Panc1 (cell line): ENCODE data around the gene TEX22. TPM values are rescaled to one million over a fixed set of nuclear protein-coding genes. Genes with fewer than 3 reads are reported as not detected.

Experiments used
- ATAC-seq: fragments of 200-7000 bp; cut with Tn5 transposase; 2 replicates; pipeline ENCODE4 v1.9.1; 2020; ENCODE audit warnings: mild to moderate bottlenecking, moderate library complexity
- BruUV-seq: library from RNA; stranded (reverse); fragments of 400-500 nt; replicated peaks from 2 replicates; lab custom pipeline; 2021; lab: Mats Ljungman, UMichigan
- CTCF ChIA-PET: fragments of 300-600 bp; sonication (Branson Sonifier 250); formaldehyde crosslinking; loops from one replicate; lab custom pipeline; 2022; ENCODE audit warnings: antibody characterized with exemption; lab: Charles Lee
- POLR2A ChIA-PET: fragments of 300-600 bp; sonication (Branson Sonifier 250); formaldehyde crosslinking; loops from one replicate; lab custom pipeline; 2022; ENCODE audit warnings: antibody characterized with exemption; lab: Charles Lee
- DNase-seq: peaks from one replicate; pipeline ENCODE4 v3.0.0-alpha.2; 2010; ENCODE audit warnings: low read depth, low spot score
- H3K27ac ChIP-seq: 2 replicates; pipeline ENCODE4 v1.5.1; 2011; ENCODE audit warnings: mild to moderate bottlenecking, low read length, inconsistent platforms
- H3K27me3 ChIP-seq: fragments of 200-500 bp; sonication (Bioruptor generic); 2 replicates; pipeline ENCODE4 v1.6.0; 2014; ENCODE audit warnings: low read length, inconsistent platforms; ENCODE audit not compliant: control insufficient read depth, insufficient read depth
- H3K36me3 ChIP-seq: fragments of 200-500 bp; sonication (Bioruptor generic); 2 replicates; pipeline ENCODE4 v1.5.1; 2014; ENCODE audit warnings: inconsistent platforms, mild to moderate bottlenecking, low read length, moderate library complexity; ENCODE audit not compliant: control insufficient read depth, insufficient read depth
- H3K4me1 ChIP-seq: 2 replicates; pipeline ENCODE4 v1.5.1; 2011; ENCODE audit warnings: inconsistent platforms, mild to moderate bottlenecking, low read length, moderate library complexity; ENCODE audit not compliant: control insufficient read depth, insufficient read depth
- H3K4me3 ChIP-seq, 2 experiments: 2 replicates each; pipeline ENCODE4 v1.5.1; 2011 to 2012; ENCODE audit warnings: low read depth in 2 of 2, low read length in 2 of 2, mild to moderate bottlenecking in 2 of 2, inconsistent platforms in 1 of 2, moderate library complexity in 1 of 2
- H3K9me3 ChIP-seq: fragments of 200-500 bp; sonication (Bioruptor generic); 2 replicates; pipeline ENCODE4 v1.5.1; 2014; ENCODE audit warnings: low read depth, mild to moderate bottlenecking, inconsistent platforms, low read length, moderate library complexity; ENCODE audit not compliant: control insufficient read depth, insufficient read depth
- CTCF ChIP-seq: fragments of 450-650 bp; IDR thresholded peaks from 2 replicates; pipeline ENCODE4 v1.5.1; 2017; ENCODE audit warnings: mild to moderate bottlenecking
- POLR2AphosphoS5 ChIP-seq: IDR thresholded peaks from 2 replicates; pipeline ENCODE4 v1.6.1; 2012; ENCODE audit warnings: mild to moderate bottlenecking, low read depth, low read length, moderate library complexity
- REST ChIP-seq, 2 experiments: IDR thresholded peaks; 2 replicates each; pipeline ENCODE4 v1.6.1; 2011 to 2012; ENCODE audit warnings: low read depth in 2 of 2, control low read depth in 1 of 2, low read length in 1 of 2, mild to moderate bottlenecking in 1 of 2, moderate library complexity in 1 of 2; ENCODE audit not compliant: insufficient read depth in 1 of 2
- SIN3A ChIP-seq: IDR thresholded peaks from 2 replicates; pipeline ENCODE4 v1.6.1; 2012; ENCODE audit warnings: low read depth, mild to moderate bottlenecking, low read length, moderate library complexity, borderline replicate concordance; ENCODE audit not compliant: insufficient read depth
- TCF7L2 ChIP-seq: IDR thresholded peaks from 2 replicates; pipeline ENCODE4 v1.6.1; 2011; ENCODE audit warnings: mild to moderate bottlenecking, low read depth, low read length, inconsistent platforms
- in situ Hi-C: cut with HindIII; loops from 2 replicates; pipeline ENCODE4 v1.10.0; 2016; ENCODE audit warnings: low sequenced_read_pairs, low pct_unique_long_range_greater_than_20kb
- intact Hi-C: fragments of 100-400 bp; cut with micrococcal nuclease; formaldehyde crosslinking; loops from one replicate; pipeline ENCODE4 v1.10.0; 2022; ENCODE audit not compliant: unreplicated experiment
- total RNA-seq: library from RNA; stranded (reverse); gene quantifications from one replicate; pipeline ENCODE4 v1.2.1, GENCODE V29; 2021; ENCODE audit not compliant: unreplicated experiment

TEX22 gene
- total RNA-seq, 1 experiment from 2014 or later: 2.9 TPM

- Histone ChIP-seq H3K4me3 (no peak overlapping the region), H3K27me3 (no peaks in the 10 kb centered on the region), H3K9me3 (no peaks in the 10 kb centered on the region), H3K4me1 (peaks cover 3% of the 10 kb centered on the region; the same call in 1 of the 2 replicates), H3K27ac (no peak overlapping the region), H3K36me3 (no peaks in the 10 kb centered on the region)
- CTCF ChIA-PET: interaction anchor here (0.6 kb wide), 1 partner anchor 58 kb away, joined by 4 read pairs; no protein-coding TSS in a partner anchor
- in situ Hi-C loops: no loop called here
- POLR2A ChIA-PET: interaction anchor here (0.6 kb wide), 1 partner anchor 467 kb away, joined by 4 read pairs; no protein-coding TSS in a partner anchor
- no TSS peak for BruUV-seq
- no peak for TF ChIP-seq POLR2AphosphoS5
- ATAC-seq (no peak), DNase-seq (no peak)
- intact Hi-C loops: no loop called here
Measured at GRCh38 chr14:105430565-105430964, 32.2 kb downstream of the TEX22 start.

- Histone ChIP-seq H3K27me3 (no peaks in the 10 kb centered on the region), H3K36me3 (no peaks in the 10 kb centered on the region), H3K9me3 (no peaks in the 10 kb centered on the region), H3K27ac (no peak overlapping the region), H3K4me3 (no peak overlapping the region), H3K4me1 (peaks cover 3% of the 10 kb centered on the region; the same call in 1 of the 2 replicates)
- intact Hi-C loops (no loop called here), in situ Hi-C loops (no loop called here)
- DNase-seq (no peak), ATAC-seq (no peak)
- POLR2A ChIA-PET: interaction anchor here (0.6 kb wide), 1 partner anchor 467 kb away, joined by 4 read pairs; no protein-coding TSS in a partner anchor
- CTCF ChIA-PET: no interaction called here
- TF ChIP-seq CTCF (no peak), POLR2AphosphoS5 (no peak), REST (IDR thresholded peaks at IDR 0.05; ENCODE audit: insufficient read depth in 1 of 2, low read depth in 2 of 2, low read length in 1 of 2) (no peak), SIN3A (no peak)
- BruUV-seq: no TSS peak
Measured at GRCh38 chr14:105431256-105431655, 32.9 kb downstream of the TEX22 start.

GRCh38 chr14:105432657-105433056 lies 34.3 kb downstream of the TEX22 start:
- ChIA-PET CTCF (no interaction called here), POLR2A (no interaction called here)
- no peak for ATAC-seq
- in situ Hi-C loops (no loop called here), intact Hi-C loops (no loop called here)
- no peak for DNase-seq
- Histone ChIP-seq H3K4me1 (peaks cover 3% of the 10 kb centered on the region; the same call in 1 of the 2 replicates), H3K27me3 (no peaks in the 10 kb centered on the region), H3K36me3 (no peaks in the 10 kb centered on the region), H3K4me3 (no peak overlapping the region), H3K27ac (no peak overlapping the region), H3K9me3 (no peaks in the 10 kb centered on the region)
- BruUV-seq: no TSS peak
- no peak for TF ChIP-seq TCF7L2
- TF ChIP-seq REST (IDR thresholded peaks at IDR 0.05; ENCODE audit: insufficient read depth in 1 of 2, low read depth in 2 of 2, low read length in 1 of 2): no peak
